K562 (cell line): ENCODE measurements around the gene ATXN1. TPM values are rescaled to one million over a fixed set of nuclear protein-coding genes. Genes with fewer than 3 reads are reported as not detected.
A peak's percentile ranks its signal among the peaks of the same experiment; 100 is the strongest.

Experiments used
- ATF2 ChIP-seq: sonication (generic); formaldehyde crosslinking; IDR thresholded peaks from 2 replicates; pipeline ENCODE4 v1.8.1; 2022; ENCODE audit warnings: missing genetic modification reagents
- ETS2 ChIP-seq: IDR thresholded peaks from 2 replicates; pipeline ENCODE4 v1.6.1; 2016; ENCODE audit warnings: borderline replicate concordance, missing genetic modification characterization, mild to moderate bottlenecking, moderate library complexity, missing compliant biosample characterization; ENCODE audit not compliant: poor library complexity, severe bottlenecking
- ETV5 ChIP-seq: sonication (generic); formaldehyde crosslinking; IDR thresholded peaks from 2 replicates; pipeline ENCODE4 v1.4.0; 2020; ENCODE audit warnings: low read depth, mild to moderate bottlenecking, missing genetic modification reagents
- HNRNPLL ChIP-seq: fragments of 200-400 bp; formaldehyde crosslinking; IDR thresholded peaks from 2 replicates; pipeline ENCODE4 v1.6.1; 2017; ENCODE audit warnings: low read length, low read depth, mild to moderate bottlenecking; ENCODE audit not compliant: poor library complexity, severe bottlenecking
- IRF1 ChIP-seq: sonication (generic); formaldehyde crosslinking; IDR thresholded peaks from 2 replicates; pipeline ENCODE4 v1.8.0; 2022; ENCODE audit warnings: missing genetic modification reagents, mild to moderate bottlenecking, borderline replicate concordance
- KAT2B ChIP-seq: IDR thresholded peaks from one replicate; pipeline ENCODE4 v1.6.1; 2012; ENCODE audit warnings: low read depth, mild to moderate bottlenecking, control low read depth, inconsistent platforms, low read length, moderate library complexity
- PATZ1 ChIP-seq: fragments of 250-450 bp; sonication (Bioruptor Pico); IDR thresholded peaks from 2 replicates; pipeline ENCODE4 v1.5.0; 2020; ENCODE audit warnings: mild to moderate bottlenecking, borderline replicate concordance
- PHF21A ChIP-seq: fragments of 450-650 bp; IDR thresholded peaks from 2 replicates; pipeline ENCODE4 v1.6.1; 2017; ENCODE audit warnings: low read depth, borderline replicate concordance
- USF2 ChIP-seq: sonication (generic); formaldehyde crosslinking; IDR thresholded peaks from 2 replicates; pipeline ENCODE4 v1.5.0; 2020; ENCODE audit warnings: missing genetic modification reagents
- ZBTB40 ChIP-seq, 2 experiments: fragments of 450-650 bp in 1 of 2; sonication (generic) in 1 of 2; formaldehyde crosslinking in 1 of 2; IDR thresholded peaks; 2 replicates each; pipeline versions ENCODE4 v1.7.1 to v1.9.0; 2016 to 2022; ENCODE audit warnings: inconsistent platforms in 1 of 2, mild to moderate bottlenecking in 1 of 2, missing genetic modification reagents in 1 of 2
- polyA plus RNA-seq, 8 experiments: library from polyadenylated mRNA; depleted of rRNA in 4 of 8; stranded (reverse) in 5 of 8; unstranded in 3 of 8; fragments of >200 nt; fragmentation: Nextera tagmentation in 2 of 8; fragmentation: Illumina TruSeq in 1 of 8; extraction: Ambion mirVana in 2 of 8; extraction: Trizol in 1 of 8; gene quantifications; 2 replicates each; pipeline versions ENCODE4 v1.2.1 to v1.2.3, GENCODE V29; 2011 to 2014; ENCODE audit warnings: inconsistent platforms in 1 of 8, missing spikeins in 1 of 8
- total RNA-seq, 7 experiments: library from RNA; depleted of rRNA in 6 of 7; stranded (reverse); fragments of >200 nt in 6 of 7; fragmentation: Illumina TruSeq in 2 of 7; extraction: Trizol in 2 of 7; gene quantifications; 2 replicates each; pipeline versions ENCODE4 v1.2.1 to v1.2.3, GENCODE V29; 2011 to 2021; ENCODE audit warnings: low replicate concordance in 1 of 7

ATXN1 gene
- total and polyA plus RNA-seq, 9 of the 15 experiments (the other 6 are each of a cell fraction or from before 2014, with no cell fraction given), result under 0.01 to 1.2 (median 0.58) TPM

- TF ChIP-seq USF2 (no peak), ETV5 (no peak), PATZ1 (CRISPR knock-in tag) (no peak), KAT2B (no peak), PHF21A (no peak), ETS2 (tag) (no peak), ATF2 (CRISPR knock-in tag) (no peak), HNRNPLL (no peak), ZBTB40 (IDR thresholded peaks at IDR 0.05) (peak; percentile 54; the same call in 1 of the 2 replicates), ZBTB40 (CRISPR knock-in tag; IDR thresholded peaks at IDR 0.05) (no peak), IRF1 (no peak)
Observed at GRCh38 chr6:16760516-16761470, at the start of gene ATXN1 (continued).
